Measurements from ENCODE around the gene NRTN. TPM values are rescaled to one million over a fixed set of nuclear protein-coding genes. Genes with fewer than 3 reads are reported as not detected.

The NRTN gene
- total and polyA plus RNA-seq, 2 of the 4 experiments (the other 2 are of a cell fraction) = 0.17 to 0.18 TPM

DNA sequence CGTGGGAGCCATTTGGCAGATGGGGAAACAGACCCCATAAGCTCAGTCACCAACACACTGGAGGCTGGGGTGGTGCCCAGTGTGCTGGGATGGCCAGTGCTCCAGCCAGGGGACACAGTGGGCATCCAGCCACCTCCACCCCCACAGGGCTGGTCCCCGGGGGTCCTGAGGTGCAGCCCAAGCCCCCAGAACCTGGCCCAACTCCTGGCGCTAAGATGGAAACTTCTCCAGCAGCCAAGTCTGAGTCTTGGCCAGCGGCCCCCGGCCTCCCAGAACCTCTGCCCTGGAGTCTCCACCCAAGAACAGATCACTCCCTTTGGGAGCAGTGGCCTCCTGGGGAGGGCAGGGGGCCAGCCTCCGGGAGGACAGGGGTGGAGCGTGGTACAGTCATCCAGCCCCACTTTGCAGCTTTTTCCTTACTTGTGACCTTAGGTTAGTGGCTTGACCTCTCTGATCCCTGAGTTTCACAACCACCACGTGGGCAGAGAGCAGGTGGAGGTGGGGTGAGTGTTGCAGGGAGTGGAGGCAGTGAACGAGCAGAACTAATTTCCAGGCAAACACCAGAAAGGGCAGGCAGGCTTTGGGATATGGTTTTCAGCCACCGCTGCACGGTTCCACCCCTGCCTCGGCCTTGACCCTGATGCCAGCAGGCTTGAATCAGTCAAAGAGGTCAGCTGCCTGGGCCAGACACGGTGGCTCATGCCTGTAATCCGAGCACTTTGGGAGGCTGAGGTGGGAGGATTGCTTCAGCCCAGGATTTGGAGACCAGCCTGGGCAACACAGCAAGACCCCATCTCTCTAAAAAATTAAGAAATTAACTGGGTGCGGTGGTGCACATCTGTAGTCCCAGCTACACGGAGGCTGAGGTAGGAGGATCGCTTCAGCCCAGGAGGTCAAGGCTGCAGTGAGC lies 4.3 kb upstream of the NRTN start:
- H3K9me3 ChIP-seq (ENCODE audit: control insufficient read depth, insufficient read depth, low read length) = no peaks in the 10 kb centered on the region
- dilution Hi-C loops (cut with HindIII; ENCODE audit: low sequenced_read_pairs, unreplicated experiment) = no loop called here
- no peak overlapping the region for H2AK5ac ChIP-seq (ENCODE audit: low read depth, low read length)
- no peaks in the 10 kb centered on the region for H3K9me1 ChIP-seq (ENCODE audit: insufficient read depth, low read length)
- no peaks in the 10 kb centered on the region for H4K20me1 ChIP-seq (ENCODE audit: insufficient read depth, low read length)
- no peak overlapping the region for H4K5ac ChIP-seq (ENCODE audit: low read depth, low read length)
- H2BK20ac ChIP-seq (ENCODE audit: low read depth, low read length) = no peak overlapping the region
- intact Hi-C loops (cut with micrococcal nuclease) = loop anchor here (5.0 to 10.0 kb wide), 2 partner anchors 164 to 222 kb away; no protein-coding TSS in a partner anchor
- no peak overlapping the region for H3K27ac ChIP-seq (ENCODE audit: insufficient read depth, low read length)
- no peak overlapping the region for H3K56ac ChIP-seq (ENCODE audit: extremely low read depth, insufficient read depth, low read length)
- no peak overlapping the region for H3K9ac ChIP-seq (ENCODE audit: low read depth, low read length)
- DNase-seq = no peak
- H3K23ac ChIP-seq (ENCODE audit: low read depth, low read length) = no peak overlapping the region
- no TSS peak for BruUV-seq (replicated peaks)
- H2AFZ ChIP-seq (replicated peaks; ENCODE audit: low read length, poor library complexity) = peak overlapping the region; percentile 11
- H2BK5ac ChIP-seq (ENCODE audit: low read depth, low read length, poor library complexity, severe bottlenecking) = no peak overlapping the region
- H3K79me1 ChIP-seq (ENCODE audit: low read depth in 1 of 2, low read length in 2 of 2) = no peaks in the 10 kb centered on the region
- H4K8ac ChIP-seq (ENCODE audit: low read depth in 2 of 2, low read length in 2 of 2) = no peak overlapping the region
- peaks cover 31% of the 10 kb centered on the region for H3K27me3 ChIP-seq (ENCODE audit: control insufficient read depth, insufficient read depth, low read length)
- CTCF ChIA-PET = no interaction called here
- no peak overlapping the region for H2BK120ac ChIP-seq (ENCODE audit: low read depth, low read length)
- H2BK15ac ChIP-seq (ENCODE audit: low read depth, low read length) = no peak overlapping the region
- in situ Hi-C loops (cut with MboI; ENCODE audit: low sequenced_read_pairs) = loop anchor here (5.0 to 10.0 kb wide), 2 partner anchors 92 to 224 kb away; no protein-coding TSS in a partner anchor
- H4K91ac ChIP-seq (ENCODE audit: insufficient read depth, low read depth, low read length) = no peak overlapping the region
- H3K4me1 ChIP-seq (ENCODE audit: control insufficient read depth, insufficient read depth, low read length) = peaks cover 3% of the 10 kb centered on the region; the same call in 1 of the 2 replicates
- no peaks in the 10 kb centered on the region for H3K36me3 ChIP-seq (ENCODE audit: control insufficient read depth, insufficient read depth, low read length)
- H3K4me3 ChIP-seq (ENCODE audit: insufficient read depth, low read depth, low read length) = no peak overlapping the region
- no peak for TF ChIP-seq MAFK (IDR thresholded peaks at IDR 0.05; ENCODE audit: low read depth, low read length)
- TF ChIP-seq RCOR1 (IDR thresholded peaks at IDR 0.05; ENCODE audit: insufficient replicate concordance, low read length) = no peak
- no peak for TF ChIP-seq NFE2L2 (IDR thresholded peaks at IDR 0.05; ENCODE audit: low read depth, low read length)
- TF ChIP-seq RFX5 (IDR thresholded peaks at IDR 0.05; ENCODE audit: low read depth, low read length) = no peak
- TF ChIP-seq, protein P1, sequence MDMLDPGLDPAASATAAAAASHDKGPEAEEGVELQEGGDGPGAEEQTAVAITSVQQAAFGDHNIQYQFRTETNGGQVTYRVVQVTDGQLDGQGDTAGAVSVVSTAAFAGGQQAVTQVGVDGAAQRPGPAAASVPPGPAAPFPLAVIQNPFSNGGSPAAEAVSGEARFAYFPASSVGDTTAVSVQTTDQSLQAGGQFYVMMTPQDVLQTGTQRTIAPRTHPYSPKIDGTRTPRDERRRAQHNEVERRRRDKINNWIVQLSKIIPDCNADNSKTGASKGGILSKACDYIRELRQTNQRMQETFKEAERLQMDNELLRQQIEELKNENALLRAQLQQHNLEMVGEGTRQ (IDR thresholded peaks at IDR 0.05; ENCODE audit: low read depth, low read length) = no peak
- no peak for TF ChIP-seq RAD21 (IDR thresholded peaks at IDR 0.05; ENCODE audit: low read length)
- no peak for TF ChIP-seq CHD1 (IDR thresholded peaks at IDR 0.05; ENCODE audit: low read depth, low read length)
- TF ChIP-seq SMC3 (IDR thresholded peaks at IDR 0.05; ENCODE audit: low read depth, low read length) = no peak
- TF ChIP-seq MAZ (IDR thresholded peaks at IDR 0.05; ENCODE audit: borderline replicate concordance, low read depth, low read length) = no peak
- no peak for TF ChIP-seq CEBPB (IDR thresholded peaks at IDR 0.05; ENCODE audit: low read depth, low read length)
- TF ChIP-seq BHLHE40 (IDR thresholded peaks at IDR 0.05; ENCODE audit: low read depth, low read length) = no peak
- no peak for ATAC-seq (ENCODE audit: low read depth)
- no peak overlapping the region for H3K4me2 ChIP-seq (ENCODE audit: low read depth, low read length)
- no peak overlapping the region for H3K18ac ChIP-seq (ENCODE audit: low read depth, low read length)
- H3K4ac ChIP-seq (ENCODE audit: low read depth, low read length) = no peak overlapping the region
- WGBS, 2 experiments (ENCODE audit: extremely low coverage in 2 of 2, insufficient read length in 1 of 2) = 87% methylated on average over 3 of the region's 17 CpGs; no CpG with 5 or more reads in 1 of the 2 experiments
- H2AK9ac ChIP-seq (replicated peaks; ENCODE audit: low read depth, low read length, poor library complexity) = no peak overlapping the region
- H3K14ac ChIP-seq (replicated peaks; ENCODE audit: low read depth, low read length) = no peak overlapping the region
- POLR2A ChIA-PET (ENCODE audit: unreplicated experiment) = no interaction called here

Measured in IMR-90 (cell line).